HCT116 (cell line): ENCODE measurements around the gene PADI3. TPM values are rescaled to one million over a fixed set of nuclear protein-coding genes. Genes with fewer than 3 reads are reported as not detected.

Source experiments
- ATAC-seq: fragments of 200-7000 bp; cut with Tn5 transposase; 2 replicates; pipeline ENCODE4 v1.9.1; 2020; ENCODE audit warnings: mild to moderate bottlenecking, moderate library complexity
- BruUV-seq: library from RNA; stranded (reverse); fragments of 400-500 nt; replicated peaks from 2 replicates; lab custom pipeline; 2021; lab: Mats Ljungman, UMichigan
- CTCF ChIA-PET: fragments of 300-600 bp; sonication (Branson Sonifier 250); formaldehyde crosslinking; loops from one replicate; lab custom pipeline; 2021; ENCODE audit warnings: antibody characterized with exemption; lab: Charles Lee
- POLR2A ChIA-PET: fragments of 300-600, 350-600 bp; sonication (Branson Sonifier 250); formaldehyde crosslinking; loops from one replicate; lab custom pipeline; 2021; ENCODE audit warnings: antibody characterized with exemption; lab: Charles Lee
- RAD21 ChIA-PET, 2 experiments: fragments of 300-600 bp; sonication (Branson Sonifier 250); formaldehyde crosslinking; loops; one replicate each; lab custom pipeline; 2023; ENCODE audit warnings: low total read pairs in 2 of 2; ENCODE audit not compliant: uncharacterized antibody in 2 of 2, unreplicated experiment in 2 of 2, low non-redundant PET in 1 of 2; lab: Charles Lee
- DNase-seq: peaks from one replicate; pipeline ENCODE4 v3.0.0-alpha.2; 2010; ENCODE audit warnings: low read depth, low spot score
- H2AFZ ChIP-seq: fragments of 200-600 bp; shearing (Covaris generic), sonication (generic); 2 replicates; pipeline ENCODE4 v1.6.1; 2017; ENCODE audit warnings: low read depth, mixed run types, mixed read lengths, antibody characterized with exemption, low read length; ENCODE audit not compliant: poor library complexity, severe bottlenecking
- H3K27ac ChIP-seq: 2 replicates; pipeline ENCODE4 v1.5.1; 2012; ENCODE audit warnings: low read depth, low read length
- H3K27me3 ChIP-seq: fragments of 200-600 bp; sonication (generic); 2 replicates; pipeline ENCODE4 v1.6.1; 2016; ENCODE audit warnings: mixed run types, low read length, mixed read lengths; ENCODE audit not compliant: insufficient read depth
- H3K36me3 ChIP-seq, 2 experiments: fragments of 200-500 bp in 1 of 2; fragments of 200-600 bp in 1 of 2; sonication (Bioruptor generic) in 1 of 2; sonication (generic) in 1 of 2; 2 replicates each; pipeline versions ENCODE4 v1.5.1 to v1.6.1; 2014 to 2016; ENCODE audit warnings: low read length in 2 of 2, inconsistent platforms in 1 of 2, mixed read lengths in 1 of 2, mixed run types in 1 of 2; ENCODE audit not compliant: insufficient read depth in 2 of 2, control insufficient read depth in 1 of 2
- H3K4me1 ChIP-seq, 2 experiments: fragments of 200-600 bp in 1 of 2; sonication (generic) in 1 of 2; 2 replicates each; pipeline versions ENCODE4 v1.5.1 to v1.6.1; 2012 to 2017; ENCODE audit warnings: low read length in 2 of 2, inconsistent platforms in 1 of 2, mild to moderate bottlenecking in 1 of 2, mixed read lengths in 1 of 2, mixed run types in 1 of 2, moderate library complexity in 1 of 2; ENCODE audit not compliant: insufficient read depth in 2 of 2, control insufficient read depth in 1 of 2
- H3K4me2 ChIP-seq: fragments of 200-600 bp; sonication (generic); 2 replicates; pipeline ENCODE4 v1.6.1; 2017; ENCODE audit warnings: mixed run types, low read length, mixed read lengths
- H3K4me3 ChIP-seq, 2 experiments: fragments of 200-600 bp in 1 of 2; sonication (generic) in 1 of 2; replicated peaks in 1 of 2; 2 replicates each; pipeline ENCODE4 v1.5.1; 2011 to 2016; ENCODE audit warnings: low read length in 2 of 2, control low read depth in 1 of 2, low read depth in 1 of 2, mild to moderate bottlenecking in 1 of 2, mixed read lengths in 1 of 2, mixed run types in 1 of 2
- H3K79me2 ChIP-seq: fragments of 200-600 bp; sonication (generic); 2 replicates; pipeline ENCODE4 v1.6.1; 2017; ENCODE audit warnings: mild to moderate bottlenecking, mixed run types, low read length, moderate library complexity, mixed read lengths; ENCODE audit not compliant: insufficient read depth
- H3K9ac ChIP-seq: fragments of 200-600 bp; sonication (generic); 2 replicates; pipeline ENCODE4 v1.6.1; 2016; ENCODE audit warnings: low read length, mixed read lengths
- H3K9me2 ChIP-seq: fragments of 200-600 bp; sonication (generic), shearing (Covaris generic); 2 replicates; pipeline ENCODE4 v1.6.1; 2017; ENCODE audit warnings: mixed run types, mild to moderate bottlenecking, moderate library complexity; ENCODE audit not compliant: insufficient read depth
- H3K9me3 ChIP-seq, 2 experiments: fragments of 200-500 bp in 1 of 2; fragments of 200-600 bp in 1 of 2; sonication (Bioruptor generic) in 1 of 2; sonication (generic) in 1 of 2; 2 replicates each; pipeline ENCODE4 v1.6.1; 2014 to 2017; ENCODE audit warnings: low read length in 2 of 2, mixed read lengths in 2 of 2, inconsistent platforms in 1 of 2, low read depth in 1 of 2, mild to moderate bottlenecking in 1 of 2, mixed run types in 1 of 2, moderate library complexity in 1 of 2; ENCODE audit not compliant: control insufficient read depth in 1 of 2, insufficient read depth in 1 of 2
- H4K20me1 ChIP-seq: fragments of 200-600 bp; sonication (generic), shearing (Covaris generic); 2 replicates; pipeline ENCODE4 v1.6.1; 2017; ENCODE audit warnings: mixed run types, mild to moderate bottlenecking, moderate library complexity; ENCODE audit not compliant: insufficient read depth
- ATF3 ChIP-seq: IDR thresholded peaks from 2 replicates; pipeline ENCODE4 v1.6.1; 2012
- CBX3 ChIP-seq: IDR thresholded peaks from 2 replicates; pipeline ENCODE4 v1.6.1; 2012; ENCODE audit warnings: low read depth
- CEBPB ChIP-seq: IDR thresholded peaks from 2 replicates; pipeline ENCODE4 v1.6.1; 2012; ENCODE audit warnings: low read depth
- CTCF ChIP-seq, 3 experiments: fragments of 200-600 bp in 1 of 3; sonication (generic) in 1 of 3; IDR thresholded peaks in 2 of 3; conservative IDR thresholded peaks in 1 of 3; 2 replicates each; pipeline ENCODE4 v1.5.1; 2012 to 2017; ENCODE audit warnings: low read depth in 2 of 3, low read length in 2 of 3, antibody characterized with exemption in 1 of 3, borderline replicate concordance in 1 of 3, control low read depth in 1 of 3, mild to moderate bottlenecking in 1 of 3, mixed read lengths in 1 of 3, mixed run types in 1 of 3, moderate library complexity in 1 of 3; ENCODE audit not compliant: insufficient read depth in 1 of 3
- EGR1 ChIP-seq: IDR thresholded peaks from 2 replicates; pipeline ENCODE4 v1.6.1; 2012; ENCODE audit warnings: low read depth
- MAX ChIP-seq: IDR thresholded peaks from 2 replicates; pipeline ENCODE4 v1.6.1; 2012
- POLR2A ChIP-seq: IDR thresholded peaks from 2 replicates; pipeline ENCODE4 v1.7.0; 2011; ENCODE audit warnings: borderline replicate concordance; ENCODE audit not compliant: insufficient read depth, insufficient read length; ENCODE audit errors: extremely low read depth
- POLR2AphosphoS5 ChIP-seq: IDR thresholded peaks from 2 replicates; pipeline ENCODE4 v1.6.1; 2011; ENCODE audit warnings: mild to moderate bottlenecking, low read depth, low read length, moderate library complexity
- RAD21 ChIP-seq: IDR thresholded peaks from 2 replicates; pipeline ENCODE4 v1.6.1; 2012; ENCODE audit warnings: low read depth, mild to moderate bottlenecking
- SIN3A ChIP-seq: IDR thresholded peaks from 2 replicates; pipeline ENCODE4 v1.6.1; 2012; ENCODE audit warnings: low read depth
- SP1 ChIP-seq: IDR thresholded peaks from 2 replicates; pipeline ENCODE4 v1.6.1; 2012; ENCODE audit warnings: low read depth
- SRF ChIP-seq: IDR thresholded peaks from 2 replicates; pipeline ENCODE4 v1.6.1; 2012; ENCODE audit warnings: low read depth
- TCF7L2 ChIP-seq: IDR thresholded peaks from 2 replicates; pipeline ENCODE4 v1.7.0; 2011; ENCODE audit warnings: borderline replicate concordance, inconsistent platforms; ENCODE audit not compliant: insufficient read depth, insufficient read length; ENCODE audit errors: extremely low read depth
- YY1 ChIP-seq: IDR thresholded peaks from 2 replicates; pipeline ENCODE4 v1.6.1; 2011; ENCODE audit warnings: low read length, low read depth, moderate library complexity, mild to moderate bottlenecking; ENCODE audit not compliant: insufficient replicate concordance; ENCODE audit errors: extremely low read depth
- intact Hi-C: fragments of 100-400 bp; cut with micrococcal nuclease; formaldehyde crosslinking; loops from 2 replicates; pipeline ENCODE4 v1.10.0; 2022
- total RNA-seq: library from RNA; stranded (reverse); gene quantifications from one replicate; pipeline ENCODE4 v1.2.1, GENCODE V29; 2021; ENCODE audit not compliant: unreplicated experiment

PADI3 gene
- total RNA-seq, 1 experiment from 2014 or later: 0.93 TPM

- TF ChIP-seq CBX3: no peak
- no peak for TF ChIP-seq CEBPB
- no peak for TF ChIP-seq ATF3
- TF ChIP-seq SRF: no peak
- TF ChIP-seq SP1: no peak
- no peak for TF ChIP-seq TCF7L2
- TF ChIP-seq SIN3A: no peak
- TF ChIP-seq POLR2AphosphoS5: no peak
- TF ChIP-seq, all 23 proteins: peak for 0
These were observed 49.4 kb upstream of the PADI3 start (continued) for GRCh38 chr1:17199267-17200044.

- intact Hi-C loops: no loop called here
- TF ChIP-seq MAX (no peak), YY1 (no peak), RAD21 (no peak), CEBPB (no peak), TCF7L2 (no peak), POLR2A (no peak), EGR1 (no peak), CTCF (IDR thresholded peaks at IDR 0.05 in 2 of 3, conservative IDR thresholded peaks at IDR 0.05 in 1 of 3; ENCODE audit: borderline replicate concordance in 1 of 3, insufficient read depth in 1 of 3, low read depth in 2 of 3, low read length in 2 of 3) (no peak)
- H3K4me2 ChIP-seq: no peak overlapping the region
- no TSS peak for BruUV-seq
- H3K9me3 ChIP-seq: no peaks in the 10 kb centered on the region
- H3K9me2 ChIP-seq: no peaks in the 10 kb centered on the region
- ATAC-seq: no peak
- no peak overlapping the region for H3K9ac ChIP-seq
- peaks cover 6 to 29% of the 10 kb centered on the region in 2 experiments; a peak in 3 of 4 replicates for H3K4me1 ChIP-seq
- no peaks in the 10 kb centered on the region for H3K36me3 ChIP-seq
- POLR2A ChIA-PET: interaction anchor here (0.8 kb wide), 1 partner anchor 24 kb away, joined by 3 read pairs; no protein-coding TSS in a partner anchor
- RAD21 ChIA-PET: no interaction called here
- H3K27ac ChIP-seq: no peak overlapping the region
- no peaks in the 10 kb centered on the region for H3K79me2 ChIP-seq
- H3K27me3 ChIP-seq: no peaks in the 10 kb centered on the region
- CTCF ChIA-PET: no interaction called here
- no peaks in the 10 kb centered on the region for H4K20me1 ChIP-seq
- no peak overlapping the region for H2AFZ ChIP-seq
- H3K4me3 ChIP-seq: no peak overlapping the region
- no peak for DNase-seq
These were observed 48.7 kb upstream of the PADI3 start for GRCh38 chr1:17200246-17200645.
